ENCODE data around the gene CACHD1. TPM values are rescaled to one million over a fixed set of nuclear protein-coding genes. Genes with fewer than 3 reads are reported as not detected.

Gene CACHD1
- total RNA-seq, 1 donor from 2014 or later = 41.0 TPM

GRCh38 chr1:64440183-64440826 lies 29.6 kb upstream of the CACHD1 start:
- Mint-ChIP-seq H3K9me3 (peaks cover 3% of the 10 kb centered on the region), H3K4me3 (no peak overlapping the region), H3K27ac (ENCODE audit: unreplicated experiment) (no peak overlapping the region), H3K36me3 (ENCODE audit: low read depth) (no peaks in the 10 kb centered on the region), H3K27me3 (ENCODE audit: low read depth) (peaks cover 3% of the 10 kb centered on the region), H3K4me1 (no peaks in the 10 kb centered on the region)
- TF ChIP-seq CTCF (conservative IDR thresholded peaks at IDR 0.05) = no peak
- no peak for DNase-seq (ENCODE audit: low read depth, low spot score)

- Mint-ChIP-seq H3K4me3 (no peak overlapping the region), H3K9me3 (peaks cover 2% of the 10 kb centered on the region), H3K27ac (ENCODE audit: unreplicated experiment) (no peak overlapping the region), H3K36me3 (ENCODE audit: low read depth) (no peaks in the 10 kb centered on the region), H3K27me3 (ENCODE audit: low read depth) (peaks cover 11% of the 10 kb centered on the region), H3K4me1 (peaks cover 8% of the 10 kb centered on the region)
- DNase-seq (ENCODE audit: low read depth, low spot score) = no peak
- TF ChIP-seq CTCF (conservative IDR thresholded peaks at IDR 0.05) = no peak
These were observed 18.5 kb upstream of the CACHD1 start for GRCh38 chr1:64451440-64451839.

GRCh38 chr1:64453688-64454087 lies 16.2 kb upstream of the CACHD1 start:
- H3K4me3 Mint-ChIP-seq = no peak overlapping the region
- H3K36me3 Mint-ChIP-seq (ENCODE audit: low read depth) = no peaks in the 10 kb centered on the region
- no peak for TF ChIP-seq CTCF (conservative IDR thresholded peaks at IDR 0.05)
- peak overlapping the region; percentile 79 for H3K27ac Mint-ChIP-seq (ENCODE audit: unreplicated experiment)
- DNase-seq (ENCODE audit: low read depth, low spot score) = no peak
- H3K4me1 Mint-ChIP-seq = peaks cover 8% of the 10 kb centered on the region
- peaks cover 2% of the 10 kb centered on the region for H3K9me3 Mint-ChIP-seq
- peaks cover 6% of the 10 kb centered on the region for H3K27me3 Mint-ChIP-seq (ENCODE audit: low read depth)

GRCh38 chr1:64458915-64459314 lies 11.0 kb upstream of the CACHD1 start:
- H3K4me1 Mint-ChIP-seq = peaks cover 8% of the 10 kb centered on the region
- DNase-seq (ENCODE audit: low read depth, low spot score) = no peak
- H3K36me3 Mint-ChIP-seq (ENCODE audit: low read depth) = no peaks in the 10 kb centered on the region
- peaks cover 7% of the 10 kb centered on the region for H3K27me3 Mint-ChIP-seq (ENCODE audit: low read depth)
- H3K4me3 Mint-ChIP-seq = no peak overlapping the region
- TF ChIP-seq CTCF (conservative IDR thresholded peaks at IDR 0.05) = no peak
- no peak overlapping the region for H3K27ac Mint-ChIP-seq (ENCODE audit: unreplicated experiment)
- peaks cover 2% of the 10 kb centered on the region for H3K9me3 Mint-ChIP-seq

GRCh38 chr1:64459743-64460142 lies 10.2 kb upstream of the CACHD1 start:
- Mint-ChIP-seq H3K9me3 (peaks cover 2% of the 10 kb centered on the region), H3K4me3 (no peak overlapping the region), H3K4me1 (peaks cover 8% of the 10 kb centered on the region), H3K27ac (ENCODE audit: unreplicated experiment) (no peak overlapping the region), H3K27me3 (ENCODE audit: low read depth) (peaks cover 7% of the 10 kb centered on the region), H3K36me3 (ENCODE audit: low read depth) (no peaks in the 10 kb centered on the region)
- DNase-seq (ENCODE audit: low read depth, low spot score) = no peak
- no peak for TF ChIP-seq CTCF (conservative IDR thresholded peaks at IDR 0.05)

Measured in neural crest cell (in vitro differentiated cells).